Measurements from ENCODE around the gene POFUT1.
"Not testable (repeated sequence)": the region's sequence is repeated elsewhere in the genome, so short reads cannot be mapped to it uniquely, and the experiment has no call there.

The POFUT1 gene

GRCh38 chr20:32232326-32232886 is 24.7 kb downstream of the POFUT1 start:
- DNase-seq (ENCODE audit: extremely low read depth in 1 of 2, low read depth in 1 of 2), result no peak

DNA sequence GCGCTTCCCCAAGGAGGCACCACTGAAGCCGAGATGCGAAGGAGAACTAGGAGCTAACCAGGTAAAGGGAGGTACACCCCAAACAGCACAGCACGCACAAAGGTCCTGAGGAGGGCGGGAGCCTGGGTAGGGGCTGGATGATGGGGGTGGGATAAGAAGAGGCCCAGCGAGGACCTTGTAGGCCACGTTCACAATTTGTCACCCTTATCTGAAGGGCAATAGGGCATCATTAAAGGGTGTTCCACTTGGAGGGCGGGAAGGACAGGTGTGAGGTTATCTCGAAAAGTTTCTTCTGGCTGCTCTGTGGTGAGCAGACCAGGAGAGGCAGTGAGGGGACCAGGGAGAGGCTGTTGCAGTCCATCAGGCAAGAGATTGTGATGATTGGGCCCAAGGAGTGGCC is 25.6 kb downstream of the POFUT1 start:
- DNase-seq (ENCODE audit: extremely low read depth in 1 of 2, low read depth in 1 of 2), result no peak

DNA sequence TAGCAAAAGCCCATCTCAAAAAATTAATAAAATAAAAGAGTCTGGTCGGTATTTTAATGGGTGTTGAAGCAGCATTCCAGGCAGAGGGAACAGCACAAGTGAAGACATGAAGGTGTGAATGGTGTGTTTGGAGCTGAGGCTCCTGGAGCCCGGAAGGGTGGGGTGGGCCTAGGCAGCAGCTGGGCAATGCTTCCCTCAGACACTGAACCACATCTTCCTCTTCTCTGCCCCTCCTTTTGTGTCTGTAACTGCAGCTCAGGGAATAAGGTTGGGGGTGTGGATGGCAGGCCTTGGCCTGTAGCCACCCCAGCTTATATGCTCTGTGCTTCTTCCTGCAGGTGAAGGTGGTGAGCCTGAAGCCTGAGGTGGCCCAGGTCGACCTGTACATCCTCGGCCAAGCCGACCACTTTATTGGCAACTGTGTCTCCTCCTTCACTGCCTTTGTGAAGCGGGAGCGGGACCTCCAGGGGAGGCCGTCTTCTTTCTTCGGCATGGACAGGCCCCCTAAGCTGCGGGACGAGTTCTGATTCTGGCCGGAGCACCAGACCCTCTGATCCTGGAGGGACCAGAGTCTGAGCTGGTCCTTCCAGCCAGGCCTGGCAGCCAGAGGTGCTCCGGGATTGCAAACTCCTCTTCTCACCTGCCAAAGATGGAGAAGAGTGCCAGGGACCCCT is 26.6 kb downstream of the POFUT1 start:
- DNase-seq (ENCODE audit: extremely low read depth in 1 of 2, low read depth in 1 of 2), result no peak

- no peak for DNase-seq (ENCODE audit: extremely low read depth in 1 of 2, low read depth in 1 of 2)
Observed at GRCh38 chr20:32235331-32236047, 27.8 kb downstream of the POFUT1 start.

DNA sequence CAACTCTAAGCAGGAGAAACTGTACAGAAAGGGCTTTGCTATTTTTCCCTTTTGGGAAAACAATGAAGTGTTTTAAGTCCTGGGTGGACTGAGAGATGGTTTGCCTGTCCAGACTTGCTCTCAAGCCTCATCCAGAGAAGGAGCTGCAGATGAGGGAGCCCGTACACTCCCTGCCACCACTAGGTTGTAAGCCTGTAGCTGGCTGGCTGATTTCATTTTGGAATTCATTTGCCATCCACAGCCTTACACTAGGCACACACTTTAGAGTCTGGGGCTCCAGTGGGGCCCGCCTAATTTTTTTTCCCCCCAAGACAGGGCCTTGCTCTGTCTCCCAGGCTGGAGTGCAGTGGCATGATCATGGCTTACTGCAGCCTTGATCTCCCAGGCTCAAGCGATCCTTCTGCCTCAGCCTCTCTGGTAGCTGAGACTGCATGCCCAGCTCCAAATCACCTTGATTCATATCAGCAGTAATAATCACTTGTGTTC is 28.4 kb downstream of the POFUT1 start:
- no peak for DNase-seq (ENCODE audit: extremely low read depth in 1 of 2, low read depth in 1 of 2)

DNA sequence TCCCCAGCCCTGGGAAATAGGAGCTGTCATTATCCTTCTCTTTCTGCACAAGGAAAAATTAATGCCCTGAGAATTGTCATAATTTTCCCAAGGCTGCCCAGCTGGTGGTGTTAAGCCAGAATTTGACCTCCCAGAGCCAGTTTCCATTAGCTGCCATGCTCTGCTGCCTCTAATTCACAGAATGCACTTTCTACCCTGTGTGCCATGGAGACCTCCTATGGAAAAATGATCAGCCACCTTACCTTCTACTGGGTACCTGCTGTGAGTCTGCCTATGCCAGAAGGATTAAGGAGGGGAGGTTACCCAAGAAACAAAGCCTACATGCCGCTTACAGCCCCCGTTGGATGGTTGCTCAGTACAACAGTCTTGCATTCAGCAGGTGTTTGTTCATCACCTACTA is 29.1 kb downstream of the POFUT1 start:
- DNase-seq (ENCODE audit: extremely low read depth in 1 of 2, low read depth in 1 of 2), result no peak

- DNase-seq (ENCODE audit: extremely low read depth in 1 of 2, low read depth in 1 of 2), result no peak
Observed at GRCh38 chr20:32237419-32237818, 29.7 kb downstream of the POFUT1 start.

GRCh38 chr20:32238483-32239425 is 31.1 kb downstream of the POFUT1 start:
- no peak for DNase-seq (ENCODE audit: extremely low read depth in 1 of 2, low read depth in 1 of 2)

- no peak for DNase-seq (ENCODE audit: extremely low read depth in 1 of 2, low read depth in 1 of 2)
Observed at GRCh38 chr20:32240205-32240604, 32.5 kb downstream of the POFUT1 start.

- no peak for DNase-seq (ENCODE audit: extremely low read depth in 1 of 2, low read depth in 1 of 2)
Observed at GRCh38 chr20:32241807-32242206, 34.1 kb downstream of the POFUT1 start.

DNA sequence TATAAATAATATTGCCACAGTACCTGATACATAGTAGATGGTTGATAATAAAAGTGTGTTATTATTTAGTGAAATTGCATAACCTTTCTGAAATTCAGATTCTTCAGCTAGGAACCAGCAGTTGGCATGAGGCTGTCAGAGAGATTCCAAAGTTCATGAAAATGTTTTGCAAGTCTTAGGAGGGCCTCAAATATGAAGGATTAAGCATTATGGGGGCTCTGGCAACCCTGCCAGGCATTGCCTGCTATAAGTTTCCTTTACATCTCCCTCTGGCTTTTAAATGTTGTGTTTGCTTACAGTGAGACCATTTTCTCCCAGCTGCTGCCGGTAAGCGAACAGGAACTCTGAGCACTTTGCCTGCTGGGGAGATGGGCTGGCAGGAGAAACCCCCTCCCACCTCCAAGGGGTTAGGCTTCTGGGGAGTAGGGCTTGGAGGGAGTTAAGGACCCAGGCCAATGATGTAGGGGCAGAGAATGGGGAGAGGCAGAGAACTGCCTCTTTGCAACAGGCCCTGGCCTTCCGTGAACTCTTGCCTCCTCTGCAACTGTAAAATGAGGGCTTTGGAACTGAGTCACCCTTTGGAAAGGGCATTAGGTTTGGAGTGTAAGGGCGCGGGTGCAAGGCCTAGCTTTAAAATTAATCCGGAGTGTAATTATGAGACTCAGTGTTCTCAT is 36.6 kb downstream of the POFUT1 start:
- DNase-seq (ENCODE audit: extremely low read depth in 1 of 2, low read depth in 1 of 2), result no peak

DNA sequence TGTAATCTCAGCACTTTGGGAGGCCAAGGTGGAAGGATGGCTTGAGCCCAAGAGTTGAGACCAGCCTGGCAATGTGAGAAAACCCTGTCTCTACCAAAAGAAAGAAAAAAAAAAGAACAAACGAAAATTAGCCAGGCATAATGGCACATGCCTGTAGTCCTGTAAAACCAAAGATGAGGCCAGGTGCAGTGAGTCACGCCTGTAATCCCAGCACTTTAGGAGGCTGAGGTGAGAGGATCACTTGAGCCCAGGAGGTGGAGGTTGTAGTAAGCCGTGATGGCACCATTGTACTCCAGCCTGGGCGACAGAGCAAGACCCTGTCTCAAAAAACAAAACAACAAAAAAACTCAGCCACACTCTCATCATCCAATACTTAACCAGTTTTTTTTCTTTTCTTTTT is 37.3 kb downstream of the POFUT1 start:
- DNase-seq (ENCODE audit: extremely low read depth in 1 of 2, low read depth in 1 of 2), result no peak

DNA sequence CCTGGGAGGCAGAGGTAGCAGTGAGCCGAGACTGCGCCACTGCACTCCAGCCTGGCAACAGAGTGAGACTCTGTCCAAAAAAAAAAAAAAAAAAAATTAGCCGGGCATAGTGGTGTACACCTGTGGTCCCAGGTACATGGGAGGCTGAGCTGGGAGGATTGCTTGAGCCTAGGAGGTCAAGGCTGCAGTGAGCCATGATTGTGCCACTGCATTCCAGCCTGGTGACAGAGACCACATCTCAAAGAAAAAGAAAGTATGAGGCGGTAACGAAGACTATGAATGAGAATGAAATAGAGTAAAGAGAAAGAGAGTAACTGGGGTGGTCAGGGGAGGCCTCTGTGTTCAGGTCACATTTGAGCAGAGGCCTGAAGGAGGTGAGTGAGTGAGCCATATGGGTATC is 38.5 kb downstream of the POFUT1 start:
- DNase-seq (ENCODE audit: extremely low read depth in 1 of 2, low read depth in 1 of 2), result not testable (repeated sequence)

- no peak for DNase-seq (ENCODE audit: extremely low read depth in 1 of 2, low read depth in 1 of 2)
Observed at GRCh38 chr20:32248043-32248442, 40.4 kb downstream of the POFUT1 start.

DNA sequence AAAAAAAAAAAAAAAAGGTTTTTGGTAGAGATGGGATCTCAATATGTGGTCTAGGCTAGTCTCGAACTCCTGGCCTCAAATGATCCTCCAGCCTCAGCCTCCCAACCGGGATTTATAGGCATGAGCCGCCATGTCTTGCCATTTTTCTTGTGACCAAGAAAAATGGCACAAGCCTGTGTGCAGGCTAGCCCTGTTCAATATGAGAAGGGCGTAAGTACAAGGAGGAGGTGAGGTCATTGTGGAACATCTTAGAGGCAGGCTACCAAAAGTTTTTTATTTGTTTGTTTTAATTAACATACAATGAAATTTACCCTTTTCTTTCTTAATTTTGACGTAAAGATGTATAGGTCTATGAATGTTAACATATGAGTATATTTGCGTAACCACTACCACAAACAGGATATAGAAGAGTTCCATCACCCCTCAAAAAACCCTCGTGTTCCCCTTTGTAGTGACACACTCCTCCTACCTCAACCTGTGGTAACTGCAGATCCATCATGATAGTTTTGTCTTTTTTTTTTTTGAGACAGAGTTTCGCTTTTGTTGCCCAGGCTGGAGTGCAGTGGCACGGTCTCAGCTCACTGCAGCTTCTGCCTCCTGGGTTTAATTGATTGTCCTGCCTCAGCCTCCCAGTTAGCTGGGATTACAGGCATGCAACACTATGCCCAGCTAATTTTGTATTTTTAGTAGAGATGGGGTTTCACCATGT is 41.5 kb downstream of the POFUT1 start:
- DNase-seq (ENCODE audit: extremely low read depth in 1 of 2, low read depth in 1 of 2), result no peak

DNA sequence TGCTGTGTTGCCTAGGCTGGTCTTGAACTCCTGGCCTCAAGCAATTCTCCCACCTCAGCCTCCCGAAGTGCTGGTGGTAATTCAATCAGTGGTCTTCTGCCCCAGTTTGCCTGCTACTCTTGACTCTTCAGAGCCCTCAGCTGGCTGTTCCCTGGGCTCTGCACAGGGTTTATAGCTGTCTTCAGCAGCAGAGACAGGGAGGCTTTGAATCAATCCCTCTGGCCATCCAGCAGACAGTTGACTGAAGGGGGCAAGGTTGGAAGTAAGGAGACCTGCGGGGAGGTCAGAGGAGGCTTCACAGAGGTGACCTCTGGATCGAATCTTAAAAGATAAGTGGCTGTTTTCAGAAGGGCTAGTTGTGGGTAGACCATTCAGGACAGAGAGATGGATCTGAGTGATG is 43.8 kb downstream of the POFUT1 start:
- DNase-seq (ENCODE audit: extremely low read depth in 1 of 2, low read depth in 1 of 2), result no peak

GRCh38 chr20:32252189-32252588 is 44.5 kb downstream of the POFUT1 start:
- DNase-seq (ENCODE audit: extremely low read depth in 1 of 2, low read depth in 1 of 2), result peak in 1 of 2 donors; percentile 6

- DNase-seq (ENCODE audit: extremely low read depth in 1 of 2, low read depth in 1 of 2), result not testable (repeated sequence)
Observed at GRCh38 chr20:32260973-32261372, 53.3 kb downstream of the POFUT1 start.

GRCh38 chr20:32261644-32262043 is 54.0 kb downstream of the POFUT1 start:
- DNase-seq (ENCODE audit: extremely low read depth in 1 of 2, low read depth in 1 of 2), result no peak
